GM12878 (cell line): Measurements from ENCODE around the gene ANXA9. TPM values are rescaled to one million over a fixed set of nuclear protein-coding genes. Genes with fewer than 3 reads are reported as not detected.

Experiments
- ATAC-seq: fragments of 200-7000 bp; cut with Tn5 transposase; 3 replicates; pipeline ENCODE4 v1.9.1; 2020; ENCODE audit warnings: mild to moderate bottlenecking, moderate library complexity
- BruUV-seq: library from RNA; stranded (reverse); fragments of 400-500 nt; replicated peaks from 2 replicates; lab custom pipeline; 2021; lab: Mats Ljungman, UMichigan
- CTCF ChIA-PET: fragments of 300-600 bp; sonication (Branson Sonifier 250); formaldehyde crosslinking; extraction: SDS; loops from one replicate; lab custom pipeline; 2021; ENCODE audit warnings: inconsistent platforms; lab: Yijun Ruan, JAX
- POLR2A ChIA-PET: fragments of 350-600 bp; formaldehyde crosslinking; extraction: SDS; loops from one replicate; lab custom pipeline; 2021; ENCODE audit warnings: inconsistent platforms; lab: Charles Lee
- RAD21 ChIA-PET: fragments of 300-600 bp; sonication (Branson Sonifier 250); formaldehyde crosslinking; loops from one replicate; lab custom pipeline; 2023; ENCODE audit warnings: antibody characterized with exemption; ENCODE audit not compliant: unreplicated experiment; lab: Charles Lee
- SMC1A ChIA-PET: fragments of 300-600 bp; sonication (Branson Sonifier 250); formaldehyde crosslinking; loops from one replicate; lab custom pipeline; 2023; ENCODE audit not compliant: unreplicated experiment, uncharacterized antibody; lab: Charles Lee
- DNase-seq: peaks from one replicate; pipeline ENCODE4 v3.0.0-alpha.2; 2011; ENCODE audit warnings: low read depth, low spot score
- FAIRE-seq: peaks from 3 replicates; lab custom pipeline; 2011; peaks lifted over from hg19 to GRCh38; lab: Jason Lieb, UNC
- H2AFZ ChIP-seq: 2 replicates; pipeline ENCODE4 v1.6.0; 2011; ENCODE audit warnings: low read depth, low read length, control low read depth; ENCODE audit not compliant: control insufficient read depth
- H3K27ac ChIP-seq: 2 replicates; pipeline ENCODE4 v1.5.1; 2011; ENCODE audit warnings: control low read depth; ENCODE audit not compliant: control insufficient read depth, insufficient read depth
- H3K27me3 ChIP-seq, 2 experiments: replicated peaks in 1 of 2; 2 replicates each; pipeline versions ENCODE4 v1.6.0 to v1.6.1; 2011; ENCODE audit warnings: low read length in 1 of 2; ENCODE audit not compliant: control insufficient read depth in 2 of 2, insufficient read depth in 2 of 2
- H3K36me3 ChIP-seq, 2 experiments: 2 replicates each; pipeline ENCODE4 v1.5.1; 2011; ENCODE audit warnings: low read length in 1 of 2; ENCODE audit not compliant: control insufficient read depth in 2 of 2, insufficient read depth in 2 of 2
- H3K4me1 ChIP-seq: 2 replicates; pipeline ENCODE4 v1.6.1; 2011; ENCODE audit warnings: mild to moderate bottlenecking, low read length, moderate library complexity, mixed read lengths; ENCODE audit not compliant: control insufficient read depth, insufficient read depth
- H3K4me2 ChIP-seq: 2 replicates; pipeline ENCODE4 v1.6.0; 2011; ENCODE audit warnings: control low read depth; ENCODE audit not compliant: control insufficient read depth, insufficient read depth
- H3K4me3 ChIP-seq: fragments of 200-600 bp; sonication (generic); 2 replicates; pipeline ENCODE4 v1.5.1; 2016
- H3K79me2 ChIP-seq: 2 replicates; pipeline ENCODE4 v1.6.0; 2011; ENCODE audit warnings: low read length; ENCODE audit not compliant: control insufficient read depth, insufficient read depth
- H3K9ac ChIP-seq: 2 replicates; pipeline ENCODE4 v1.8.0; 2011; ENCODE audit warnings: low read length, control low read depth, mixed read lengths; ENCODE audit not compliant: control insufficient read depth, insufficient read depth
- H3K9me3 ChIP-seq: replicated peaks from 3 replicates; pipeline ENCODE4 v1.5.1; 2011; ENCODE audit warnings: mild to moderate bottlenecking, low read length; ENCODE audit not compliant: control insufficient read depth, insufficient read depth
- H4K20me1 ChIP-seq: 2 replicates; pipeline ENCODE4 v1.6.0; 2011; ENCODE audit not compliant: control insufficient read depth, insufficient read depth
- CTCF ChIP-seq, 3 experiments: IDR thresholded peaks in 2 of 3; conservative IDR thresholded peaks in 1 of 3; 2 replicates each; pipeline ENCODE4 v1.5.1; 2011; ENCODE audit warnings: low read depth in 3 of 3, low read length in 3 of 3, mild to moderate bottlenecking in 3 of 3, control low read depth in 2 of 3, moderate library complexity in 2 of 3, inconsistent platforms in 1 of 3, mixed read lengths in 1 of 3; ENCODE audit not compliant: control insufficient read depth in 2 of 3, insufficient read depth in 1 of 3; ENCODE audit errors: extremely low read depth in 1 of 3
- GABPA ChIP-seq: IDR thresholded peaks from 2 replicates; pipeline ENCODE4 v1.6.1; 2014; ENCODE audit warnings: antibody characterized with exemption, low read depth, mild to moderate bottlenecking, inconsistent platforms
- MYC ChIP-seq: IDR thresholded peaks from 2 replicates; pipeline ENCODE4 v1.6.1; 2011; ENCODE audit warnings: mild to moderate bottlenecking, low read length, moderate library complexity, inconsistent platforms; ENCODE audit not compliant: insufficient read depth, insufficient replicate concordance, insufficient read length, severe bottlenecking
- WRNIP1 ChIP-seq: IDR thresholded peaks from 2 replicates; pipeline ENCODE4 v1.6.1; 2011; ENCODE audit warnings: low read depth, low read length, improper control_type of control experiment, borderline replicate concordance
- YBX1 ChIP-seq: fragments of 450-650 bp; IDR thresholded peaks from 2 replicates; pipeline ENCODE4 v1.6.1; 2016; ENCODE audit warnings: antibody characterized with exemption
- YY1 ChIP-seq: IDR thresholded peaks from 2 replicates; pipeline ENCODE4 v1.6.1; 2011; ENCODE audit warnings: low read depth, mild to moderate bottlenecking, low read length
- ZNF207 ChIP-seq: fragments of 450-650 bp; IDR thresholded peaks from 2 replicates; pipeline ENCODE4 v1.6.1; 2014; ENCODE audit warnings: antibody characterized with exemption, mild to moderate bottlenecking, borderline replicate concordance
- ZNF274 ChIP-seq: IDR thresholded peaks from one replicate; pipeline ENCODE4 v1.8.0; 2011; ENCODE audit not compliant: insufficient read length, insufficient read depth
- WGBS: methylation state at CpG from one replicate; pipeline ENCODE4 v1.1.6; 2016; ENCODE audit warnings: low lambda C conversion rate; ENCODE audit not compliant: insufficient replicate concordance, insufficient coverage; ENCODE audit errors: missing lambda C conversion rate; 5-methylcytosine and 5-hydroxymethylcytosine counted together
- in situ Hi-C: fragments of 300-500 bp; cut with MboI; formaldehyde crosslinking; loops from 9 replicates; pipeline ENCODE4 v1.14.3; 2018; ENCODE audit warnings: mixed read lengths
- intact Hi-C: fragments of 100-400 bp; cut with micrococcal nuclease; formaldehyde crosslinking; loops from one replicate; pipeline ENCODE4 v1.14.2; 2022; ENCODE audit not compliant: unreplicated experiment
- polyA plus RNA-seq, 11 experiments: library from polyadenylated mRNA; depleted of rRNA in 4 of 11; unstranded in 6 of 11; stranded (reverse) in 5 of 11; fragments of >200 nt; fragmentation: Nextera tagmentation in 4 of 11; fragmentation: Illumina TruSeq in 1 of 11; extraction: Ambion mirVana in 4 of 11; extraction: Trizol in 1 of 11; gene quantifications; 1 replicate in 1 of 11; 2 replicates in 10 of 11; pipeline versions ENCODE4 v1.2.1 to v1.2.3, GENCODE V29; 2011 to 2016; ENCODE audit warnings: inconsistent platforms in 2 of 11, missing spikeins in 2 of 11, low read depth in 1 of 11
- total RNA-seq, 4 experiments: library from RNA; depleted of rRNA in 3 of 4; stranded (reverse); fragments of >200 nt in 3 of 4; fragmentation: Illumina TruSeq in 1 of 4; extraction: Trizol in 1 of 4; gene quantifications; 2 replicates each; pipeline versions ENCODE4 v1.2.1 to v1.2.3, GENCODE V29; 2013 to 2021

Gene ANXA9
- total and polyA plus RNA-seq, 10 of the 15 experiments (the other 5 are each of a cell fraction or from before 2014, with no cell fraction given): 0.04 to 0.43 (median 0.18) TPM; not detected in 4

- no peaks in the 10 kb centered on the region for H3K27me3 ChIP-seq
- RAD21 ChIA-PET: no interaction called here
- DNase-seq (no peak), FAIRE-seq (no peak), ATAC-seq (no peak)
- H4K20me1 ChIP-seq: no peaks in the 10 kb centered on the region
- no peak overlapping the region for H2AFZ ChIP-seq
- peaks cover 5% of the 10 kb centered on the region for H3K79me2 ChIP-seq
- intact Hi-C loops: no loop called here
- CTCF ChIA-PET: interaction anchor here (0.9 to 16.2 kb wide), 3 partner anchors 8 to 42 kb away, joined by 3 to 252 read pairs (median 4); partner anchors contain the start of genes ANXA9 and CERS2
- H3K27ac ChIP-seq: no peak overlapping the region
- H3K4me3 ChIP-seq: no peak overlapping the region
- SMC1A ChIA-PET: interaction anchor here (0.6 kb wide), 1 partner anchor 45 kb away, joined by 3 read pairs; no protein-coding TSS in a partner anchor
- no peak overlapping the region for H3K4me2 ChIP-seq
- no peaks in the 10 kb centered on the region for H3K9me3 ChIP-seq
- H3K4me1 ChIP-seq: peaks cover 7% of the 10 kb centered on the region
- TF ChIP-seq GABPA: no peak
- H3K36me3 ChIP-seq: no peaks in the 10 kb centered on the region; a peak in 1 of 4 replicates
- POLR2A ChIA-PET: interaction anchor here (0.5 kb wide), 1 partner anchor 55 kb away, joined by 3 read pairs; no protein-coding TSS in a partner anchor
- in situ Hi-C loops: no loop called here
- BruUV-seq: no TSS peak
- no peak overlapping the region; the same call in 1 of the 2 replicates for H3K9ac ChIP-seq
Observed at GRCh38 chr1:151003180-151003579, 21.1 kb downstream of the ANXA9 start.

GRCh38 chr1:151005729-151006319 is 23.7 kb downstream of the ANXA9 start:
- 48% methylated on average over 4 of the region's 4 CpGs for WGBS
- POLR2A ChIA-PET: interaction anchor here (0.5 to 1.7 kb wide), 12 partner anchors 10 to 773 kb away, joined by 3 to 7 read pairs (median 4); partner anchors contain the start of gene TNFAIP8L2
- no peak for TF ChIP-seq YY1
- TF ChIP-seq YBX1: no peak
- no peak for TF ChIP-seq WRNIP1
- no peak for TF ChIP-seq CTCF (IDR thresholded peaks at IDR 0.05 in 2 of 3, conservative IDR thresholded peaks at IDR 0.05 in 1 of 3; ENCODE audit: control insufficient read depth in 2 of 3, extremely low read depth in 1 of 3, insufficient read depth in 1 of 3, low read depth in 3 of 3, low read length in 3 of 3)
- TF ChIP-seq ZNF207: no peak
- TF ChIP-seq ZNF274: no peak
- TF ChIP-seq MYC: no peak

More at GRCh38 chr1:151005729-151006319, 23.7 kb downstream of the ANXA9 start:
- H3K4me1 ChIP-seq: peaks cover 12% of the 10 kb centered on the region
- ChIA-PET CTCF (interaction anchor here (1.0 to 16.2 kb wide), 15 partner anchors 10 to 489 kb away, joined by 3 to 252 read pairs (median 4); partner anchors contain the start of genes ANXA9, C1orf56, CERS2 and GABPB2), SMC1A (interaction anchor here (0.7 to 3.6 kb wide), 11 partner anchors 10 to 490 kb away, joined by 3 to 34 read pairs (median 4); partner anchors contain the start of genes CDC42SE1, MLLT11 and TNFAIP8L2), RAD21 (interaction anchor here (1.1 to 2.1 kb wide), 9 partner anchors 10 to 184 kb away, joined by 3 to 20 read pairs (median 5); partner anchors contain the start of genes C1orf56, CERS2, TNFAIP8L2 and VPS72)
- no peak for DNase-seq
- peak overlapping the region; percentile 73 for H3K4me3 ChIP-seq
- in situ Hi-C loops (no loop called here), intact Hi-C loops (no loop called here)
- peak overlapping the region; percentile 100 for H3K4me2 ChIP-seq
- no peaks in the 10 kb centered on the region for H4K20me1 ChIP-seq
- peaks cover 16% of the 10 kb centered on the region for H3K79me2 ChIP-seq
- H3K9ac ChIP-seq: peak overlapping the region; percentile 66
- BruUV-seq: TSS peak; percentile 73
- H3K36me3 ChIP-seq: no peaks in the 10 kb centered on the region; a peak in 1 of 4 replicates
- H2AFZ ChIP-seq: peak overlapping the region; percentile 86
- no peak for FAIRE-seq
- no peaks in the 10 kb centered on the region for H3K9me3 ChIP-seq
- H3K27me3 ChIP-seq: no peaks in the 10 kb centered on the region
- no peak for ATAC-seq
- peak overlapping the region; percentile 73 for H3K27ac ChIP-seq
